GM21390 (cell line): ENCODE data around the gene DAB2IP.

Experiments
- ATAC-seq: cut with Tn5 transposase; IDR thresholded peaks from one replicate; pipeline ENCODE4 v1.9.1; 2021; ENCODE audit not compliant: unreplicated experiment

DAB2IP gene

DNA sequence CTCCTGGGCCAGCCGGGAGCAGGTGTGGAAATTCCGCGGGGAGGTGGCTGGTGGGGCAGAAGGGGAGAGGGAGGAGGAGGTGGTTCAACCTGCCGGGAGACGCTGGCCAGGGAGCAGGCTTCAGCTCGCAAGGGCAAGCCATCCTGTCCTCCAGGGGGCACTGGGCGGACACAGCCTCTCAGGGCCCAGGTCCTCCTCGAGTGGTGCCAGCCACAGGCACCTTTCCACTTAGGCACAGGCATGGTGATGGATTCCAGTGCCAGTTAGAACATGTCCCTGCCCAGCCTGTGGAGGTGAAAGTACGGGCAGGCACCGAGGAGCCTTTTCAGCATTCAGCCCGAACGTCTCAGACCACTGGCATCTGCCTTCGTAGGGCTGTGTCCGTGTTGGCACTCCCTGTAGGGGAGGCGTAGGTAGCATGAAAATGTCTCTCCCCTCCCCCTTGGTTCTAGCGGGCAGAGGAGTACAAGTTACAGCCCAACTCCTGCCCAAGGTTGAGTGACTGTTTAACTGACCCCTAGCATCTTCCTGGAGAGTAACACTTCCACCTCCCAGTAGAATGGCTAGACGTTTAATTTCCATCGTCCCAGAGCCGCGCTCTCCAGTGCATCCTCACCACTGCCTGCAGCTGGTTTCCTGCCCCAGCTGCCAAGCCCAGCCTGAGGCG is 48.9 kb downstream of the DAB2IP start:
- no peak for ATAC-seq

DNA sequence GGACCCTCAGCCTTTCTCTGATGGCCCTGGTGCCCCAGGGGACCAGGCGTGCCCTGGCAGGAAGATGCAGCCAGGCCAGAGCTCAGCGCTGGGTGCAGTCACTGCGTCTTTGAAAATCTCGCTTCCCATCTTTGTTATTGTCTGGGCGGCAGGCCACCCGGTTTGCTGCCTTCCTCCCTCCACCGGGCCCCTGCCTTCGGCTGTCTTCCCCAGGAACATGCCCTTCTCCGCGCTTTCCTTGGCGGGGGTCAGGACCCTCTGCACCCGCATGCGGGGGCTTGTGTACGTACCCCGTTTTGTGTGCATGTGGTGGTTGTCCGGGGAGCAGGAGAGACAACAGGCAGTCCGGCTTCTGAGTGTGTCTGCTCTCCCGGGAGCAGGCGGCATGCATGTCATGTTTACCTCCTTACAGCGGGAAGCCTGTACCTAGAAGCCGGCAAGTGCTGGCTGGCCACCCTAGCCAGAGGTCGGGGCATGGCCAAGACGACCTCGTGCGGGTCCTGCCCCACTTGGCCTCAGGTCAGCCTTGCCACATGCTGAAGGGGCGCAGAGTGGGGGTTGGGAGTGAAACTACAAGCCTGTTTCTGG is 49.5 kb downstream of the DAB2IP start:
- no peak for ATAC-seq

DNA sequence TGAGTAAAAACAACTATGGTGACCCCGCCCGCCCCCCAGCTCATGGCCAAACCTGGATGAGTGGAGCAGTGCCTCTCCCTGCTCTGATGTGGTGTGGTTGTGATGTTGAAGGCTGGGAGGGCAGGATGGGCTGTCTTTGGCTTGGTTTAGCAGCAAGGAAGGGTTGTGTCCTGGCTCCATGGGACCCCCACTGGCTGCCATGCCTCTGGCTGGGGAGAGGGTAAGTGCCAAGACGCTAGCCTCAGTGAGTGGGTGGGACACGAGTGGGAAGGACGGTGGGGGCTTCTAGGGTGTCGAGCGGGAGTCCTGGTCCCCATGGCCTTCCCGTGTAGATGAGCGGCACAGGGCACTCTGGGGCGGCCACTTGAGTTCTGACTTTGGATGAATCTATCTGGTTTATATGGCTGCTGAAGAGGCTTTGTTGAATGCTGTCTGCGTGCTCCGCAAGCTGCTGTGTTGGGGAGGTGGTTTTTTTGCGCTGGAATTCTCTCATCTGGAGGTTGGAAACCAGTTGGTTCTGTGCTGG is 50.4 kb downstream of the DAB2IP start:
- ATAC-seq, result no peak

DNA sequence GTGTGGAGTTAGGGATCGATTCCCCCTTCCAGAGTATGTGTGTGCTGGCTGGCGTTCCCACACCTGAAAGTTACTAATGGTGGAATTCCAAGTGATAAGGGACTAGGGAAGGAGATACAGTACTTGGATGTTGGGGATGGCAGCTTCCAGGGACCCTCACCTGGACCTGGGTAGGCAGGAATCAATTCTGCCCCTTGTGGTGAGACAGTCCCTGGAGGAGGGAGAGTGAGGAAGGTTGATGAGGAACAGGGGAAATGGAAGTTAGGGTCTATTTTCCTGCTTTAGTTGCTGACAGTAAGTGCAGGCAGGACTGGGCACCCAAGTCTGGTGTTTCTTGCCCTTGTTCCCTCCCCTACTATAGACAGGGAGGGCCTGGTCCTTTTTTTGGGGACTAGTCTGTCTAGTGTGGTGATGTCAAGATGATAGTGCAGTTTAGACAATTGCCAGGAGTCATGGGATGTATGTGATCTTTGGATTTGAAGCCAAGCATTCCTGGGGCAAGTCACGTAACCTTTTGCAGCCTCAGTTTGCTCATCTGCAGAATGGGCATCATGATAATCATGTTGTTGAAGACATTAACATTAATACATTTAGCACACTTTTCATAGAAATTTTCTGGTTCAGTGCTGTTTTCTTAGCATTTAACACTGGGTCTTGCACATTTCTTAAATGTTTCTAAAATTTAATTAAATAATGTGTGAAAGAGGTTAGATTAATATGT is 51.7 kb downstream of the DAB2IP start:
- ATAC-seq, result no peak

DNA sequence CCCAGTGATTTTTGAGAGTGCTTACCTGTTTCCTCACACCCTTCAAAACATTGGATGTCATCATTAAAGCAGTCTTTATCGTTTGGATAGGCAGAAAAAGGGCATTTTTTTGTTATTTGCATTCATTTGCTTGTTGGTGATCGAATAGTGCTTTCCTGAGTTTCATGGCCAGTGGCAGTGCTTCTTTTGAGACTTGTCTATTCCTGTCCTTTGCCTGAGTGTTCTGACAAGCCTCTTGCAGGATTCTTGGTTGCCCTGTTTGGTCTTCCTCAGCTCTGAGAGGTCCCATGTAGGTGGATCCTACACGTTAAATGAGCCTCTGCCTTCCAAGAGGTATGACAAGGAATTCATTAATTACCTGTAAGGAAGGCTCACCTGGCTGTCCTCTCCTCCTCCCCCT is 52.8 kb downstream of the DAB2IP start:
- ATAC-seq, result no peak

DNA sequence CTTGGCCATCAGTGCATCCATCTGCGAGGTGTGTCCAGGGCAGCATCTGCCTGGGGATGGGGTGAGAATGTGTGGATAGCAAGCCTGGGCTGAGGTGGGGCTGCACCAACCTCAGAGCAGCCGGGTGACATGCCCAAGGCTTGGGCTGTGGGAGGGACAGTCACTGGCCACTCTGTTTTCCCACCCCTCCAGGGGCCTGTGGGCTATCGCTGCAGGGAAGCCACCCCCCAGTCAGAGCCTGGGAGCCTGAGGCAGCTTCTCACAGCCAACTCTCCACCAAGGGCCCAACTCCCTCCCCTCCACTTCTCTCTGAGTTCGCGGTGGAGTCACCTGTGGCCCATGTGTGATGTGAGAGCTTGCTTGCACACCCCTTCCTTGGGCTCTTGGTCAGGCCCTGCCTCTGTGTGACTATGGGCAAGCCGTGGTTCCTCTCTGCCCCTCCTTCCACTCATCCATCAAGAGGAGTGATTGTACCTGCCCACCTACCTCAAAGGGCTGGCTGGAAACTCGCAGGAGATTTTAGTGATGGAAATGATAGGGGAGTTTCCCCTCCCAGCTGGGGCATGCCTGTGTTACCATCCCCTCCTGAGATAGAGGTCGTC is 54.8 kb downstream of the DAB2IP start:
- ATAC-seq, result no peak

DNA sequence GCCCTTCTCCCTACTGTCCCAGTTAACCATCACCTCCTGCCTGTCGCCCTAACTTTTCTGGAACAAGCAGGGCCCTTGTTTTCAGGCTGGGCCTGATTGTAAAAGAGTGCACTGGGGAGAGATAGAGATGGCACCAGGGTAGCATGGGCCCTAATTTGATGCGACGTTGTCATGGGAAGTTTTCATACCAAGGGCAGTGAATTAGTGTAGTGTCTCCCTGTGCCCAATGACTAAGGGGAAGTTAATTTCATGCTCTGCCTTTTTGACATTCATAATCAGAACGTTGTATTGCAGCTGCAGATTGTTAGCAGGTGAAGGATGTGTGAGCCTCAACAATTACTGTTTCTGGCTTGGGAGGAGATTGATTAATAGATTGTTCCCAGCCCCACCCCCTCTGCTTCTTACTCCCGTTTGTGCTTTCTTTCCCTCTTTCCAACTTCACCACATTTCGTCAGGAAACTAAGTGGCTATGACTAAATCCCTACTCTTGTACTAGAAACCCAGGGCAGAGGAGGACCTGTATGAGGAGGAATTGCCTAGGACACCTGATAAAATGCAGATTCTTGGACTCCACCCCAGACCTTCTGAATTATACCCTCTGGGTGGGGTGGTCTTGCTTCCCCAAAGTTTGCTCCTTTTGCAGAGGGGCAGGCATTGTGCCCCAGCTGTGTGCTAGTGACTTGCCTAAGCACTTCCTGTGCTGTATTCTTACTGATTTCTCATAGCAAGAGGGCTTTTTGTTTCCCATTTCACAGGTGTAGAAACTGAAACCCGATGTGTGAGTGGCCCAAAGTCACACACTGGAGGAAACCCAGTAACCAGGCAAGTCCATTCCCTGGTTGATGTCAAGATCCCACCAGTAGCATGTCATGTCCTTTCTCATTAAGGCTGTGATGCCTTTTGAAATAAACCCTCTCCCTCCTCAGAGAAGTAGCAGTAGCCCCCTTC is 56.3 kb downstream of the DAB2IP start:
- peak; percentile 98 for ATAC-seq

DNA sequence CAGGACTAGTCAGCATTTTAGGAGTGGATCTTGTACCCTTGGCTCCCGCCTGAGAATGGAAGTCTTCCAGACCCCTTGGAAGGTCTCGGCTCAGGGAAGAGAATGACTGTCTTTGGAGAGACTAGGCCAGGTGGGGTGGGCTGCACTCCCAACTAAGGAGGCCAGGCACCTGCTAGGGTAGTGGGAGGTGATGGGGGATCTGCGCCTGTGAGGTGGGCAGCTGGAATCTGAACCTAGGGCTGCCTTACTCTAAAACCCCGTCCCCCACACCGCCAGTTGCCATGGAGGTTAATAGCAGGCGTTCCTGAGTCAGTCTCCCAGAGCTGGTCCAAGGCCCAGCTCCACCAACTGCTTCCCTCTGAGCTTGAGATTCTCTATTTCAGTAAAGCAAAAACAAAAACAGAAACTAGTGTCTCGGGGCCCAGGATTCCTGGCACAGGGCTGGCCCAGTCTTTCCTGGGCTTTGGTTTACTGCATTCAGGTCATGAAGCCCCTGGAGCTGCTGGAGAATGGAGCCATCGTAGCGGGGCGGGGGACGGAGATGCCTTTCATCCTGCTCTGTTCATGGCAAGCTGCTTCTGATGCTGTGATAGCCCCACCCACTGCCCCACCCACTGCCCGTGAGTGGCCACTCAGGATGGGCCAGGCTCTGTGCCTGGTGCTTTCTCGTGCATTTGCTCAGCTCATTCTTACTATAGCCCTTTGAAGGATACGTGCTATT is 57.5 kb downstream of the DAB2IP start:
- ATAC-seq, result no peak

DNA sequence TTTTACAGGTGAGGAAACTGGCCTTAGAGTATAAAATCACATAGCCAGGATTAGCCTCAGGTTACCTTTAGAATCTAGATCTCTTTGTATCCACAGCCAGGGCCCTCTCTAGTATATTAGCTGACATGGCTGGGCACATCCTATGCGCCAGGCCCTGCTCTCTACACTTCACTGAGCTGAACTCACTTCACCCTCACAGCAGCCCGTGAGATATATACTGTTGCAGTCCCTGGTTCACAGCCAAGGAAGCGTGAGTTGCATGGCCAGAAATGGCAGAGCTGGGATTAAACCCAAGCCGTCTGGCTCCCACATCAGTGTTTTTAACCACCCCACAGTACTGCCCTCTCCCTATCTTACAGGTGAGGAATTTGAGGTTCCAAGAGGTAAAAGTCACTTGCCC is 58.4 kb downstream of the DAB2IP start:
- ATAC-seq, result no peak

DNA sequence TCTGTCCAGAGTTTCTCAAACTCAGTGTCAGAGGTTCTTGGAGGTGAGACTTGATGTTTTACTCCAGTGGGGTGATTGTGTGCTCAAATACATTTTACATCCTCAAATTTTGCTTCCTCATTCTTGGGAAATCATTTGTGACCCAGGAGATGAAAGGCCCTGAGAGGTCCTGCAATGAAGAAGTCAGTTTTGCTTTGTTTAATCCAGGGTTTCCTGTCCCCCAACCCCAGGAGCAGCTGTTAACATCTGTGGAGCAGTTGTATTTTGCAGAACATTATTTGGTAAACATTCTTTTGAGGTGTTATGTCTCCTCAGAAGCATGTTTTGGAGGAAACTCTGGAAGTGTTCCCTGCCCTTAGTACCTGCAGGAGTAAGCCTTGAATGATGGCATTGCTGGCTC is 59.8 kb downstream of the DAB2IP start:
- ATAC-seq, result no peak

DNA sequence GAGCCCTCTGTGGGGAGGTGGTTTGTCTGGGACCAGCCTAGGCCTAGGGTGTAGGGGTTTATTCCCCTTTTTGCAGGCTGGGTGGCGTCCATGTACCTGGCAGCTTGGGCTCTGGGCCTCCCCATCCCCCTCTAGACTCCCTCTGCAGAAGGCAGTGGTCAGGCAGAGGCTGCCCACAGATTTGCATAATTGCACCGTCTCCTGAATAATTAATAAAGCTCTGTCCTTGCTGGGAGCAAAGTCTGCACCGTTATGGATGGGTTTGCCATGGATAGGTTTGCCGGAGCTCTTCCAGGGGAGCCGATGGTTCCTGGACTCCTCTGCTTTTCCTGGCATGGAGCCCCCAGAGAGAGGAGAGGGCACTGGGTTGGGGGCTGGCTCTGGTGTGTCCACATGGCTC is 60.4 kb downstream of the DAB2IP start:
- ATAC-seq, result no peak

DNA sequence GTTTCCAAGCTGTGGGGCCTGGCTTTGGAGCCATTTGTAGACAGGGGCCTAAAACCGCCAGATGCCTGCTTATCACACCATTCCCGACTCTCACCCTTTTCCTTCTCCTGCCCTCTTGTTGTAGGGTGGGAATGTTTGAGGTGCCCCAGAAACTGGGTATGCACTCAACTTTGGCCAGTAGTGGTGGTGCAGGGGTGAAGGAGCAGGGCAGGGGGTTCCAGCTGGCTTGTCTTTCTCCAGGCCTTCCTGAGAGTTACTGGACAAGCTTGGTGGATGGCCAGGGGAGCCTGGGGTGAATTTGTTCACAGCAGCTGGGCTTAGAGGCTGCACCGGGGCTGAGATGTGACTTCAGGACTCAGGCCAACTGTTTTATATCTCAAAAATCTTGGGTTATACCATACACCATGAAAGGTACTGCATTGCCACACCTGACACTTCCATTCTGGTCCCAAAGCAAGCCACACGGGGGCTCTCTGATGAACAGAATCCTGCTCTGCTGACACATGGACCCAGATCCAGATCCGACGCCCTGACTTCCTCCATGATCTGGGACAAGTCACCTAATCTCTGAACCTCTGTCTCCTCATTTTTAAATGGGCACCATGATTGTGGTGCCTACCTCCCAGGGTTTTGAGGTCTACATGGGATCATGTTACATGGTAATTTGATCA is 62.1 kb downstream of the DAB2IP start:
- no peak for ATAC-seq

DNA sequence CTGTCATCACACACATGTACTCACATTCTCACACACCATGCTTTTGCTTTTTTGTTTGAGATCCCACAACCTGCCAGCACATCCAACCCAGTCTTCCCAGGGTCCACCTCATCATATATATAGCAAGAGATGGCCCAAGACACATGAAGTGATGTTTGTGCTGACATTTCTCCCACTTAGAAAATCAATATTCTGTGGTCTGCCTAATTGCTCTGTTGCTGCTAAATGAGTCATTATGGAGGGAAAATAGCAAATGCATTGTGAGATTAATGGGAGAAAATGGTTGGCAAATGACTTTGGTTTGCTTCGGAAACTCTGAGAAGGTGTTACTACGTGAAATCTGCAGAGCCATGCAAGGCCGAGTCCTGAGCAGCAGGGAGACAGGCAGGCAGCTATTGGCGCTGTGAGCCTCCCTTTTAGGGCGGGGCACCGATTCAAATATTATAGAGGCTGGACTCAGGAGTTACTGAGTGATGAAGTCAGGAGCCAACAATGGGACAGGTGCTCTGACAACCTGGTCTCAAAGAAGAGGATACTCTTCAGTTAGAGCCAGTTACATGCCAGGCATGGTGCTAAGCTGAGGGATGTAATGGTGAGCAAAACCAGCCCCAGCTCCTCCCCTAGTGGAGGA is 62.8 kb downstream of the DAB2IP start:
- no peak for ATAC-seq

DNA sequence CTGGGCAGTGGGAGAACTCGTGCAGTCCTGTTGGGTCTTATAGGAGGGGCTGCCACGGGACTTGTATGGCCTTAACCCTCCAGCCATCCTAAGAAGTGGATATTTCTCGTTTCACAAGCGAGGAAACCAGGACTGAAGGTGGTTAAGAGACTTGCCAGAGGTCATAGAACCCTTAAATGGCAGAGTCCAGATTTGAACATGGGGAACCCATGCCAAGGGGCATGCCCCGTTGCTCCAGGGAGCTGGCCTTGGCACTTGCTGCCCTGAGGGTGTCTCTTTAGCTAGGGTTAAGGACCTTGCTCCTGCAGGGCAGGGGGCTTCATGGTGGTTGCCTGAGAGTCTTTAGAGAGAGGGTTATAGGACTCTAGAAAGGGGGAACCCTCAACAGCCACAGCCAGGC is 63.4 kb downstream of the DAB2IP start:
- ATAC-seq, result no peak

DNA sequence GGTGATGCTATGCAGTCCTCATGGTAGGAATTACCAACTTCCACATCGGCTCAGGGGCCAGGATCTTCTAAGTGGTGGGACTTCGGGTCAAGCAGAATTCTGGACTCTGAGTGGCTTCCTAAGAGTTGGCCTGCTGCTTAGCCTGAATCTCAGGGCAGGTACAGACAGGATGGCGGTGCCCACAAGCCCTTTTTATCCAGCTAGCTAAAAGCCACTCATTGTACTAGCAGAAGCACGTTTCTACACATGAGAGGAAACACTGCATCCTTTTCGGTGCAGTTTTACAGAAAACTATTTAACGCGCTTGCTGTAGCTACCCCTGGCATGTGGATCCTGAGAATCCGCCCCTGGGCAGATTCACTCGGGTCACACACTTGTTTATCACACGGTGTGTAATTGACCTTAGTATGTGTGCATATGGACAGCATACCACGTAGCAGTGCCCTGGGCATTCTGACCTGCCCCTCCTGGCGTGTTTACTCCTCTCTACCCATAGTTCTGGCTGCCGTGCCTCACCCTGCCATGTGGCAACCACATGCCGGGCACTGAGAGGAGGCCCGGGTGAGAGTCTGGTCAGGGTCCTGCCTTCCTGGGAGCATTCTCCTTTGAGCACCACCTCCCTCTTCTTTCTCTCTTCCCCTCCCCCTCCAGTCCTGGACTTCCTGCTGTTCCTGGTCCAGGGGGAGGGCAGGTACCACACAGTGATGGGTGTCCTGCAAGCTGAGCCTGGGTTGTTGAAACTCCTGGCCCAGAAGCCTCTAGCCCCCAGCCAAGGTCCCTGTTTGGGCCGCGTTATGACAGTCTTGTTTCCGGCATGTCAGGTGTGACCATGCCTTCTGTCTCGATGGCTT is 65.9 kb downstream of the DAB2IP start:
- ATAC-seq, result no peak

DNA sequence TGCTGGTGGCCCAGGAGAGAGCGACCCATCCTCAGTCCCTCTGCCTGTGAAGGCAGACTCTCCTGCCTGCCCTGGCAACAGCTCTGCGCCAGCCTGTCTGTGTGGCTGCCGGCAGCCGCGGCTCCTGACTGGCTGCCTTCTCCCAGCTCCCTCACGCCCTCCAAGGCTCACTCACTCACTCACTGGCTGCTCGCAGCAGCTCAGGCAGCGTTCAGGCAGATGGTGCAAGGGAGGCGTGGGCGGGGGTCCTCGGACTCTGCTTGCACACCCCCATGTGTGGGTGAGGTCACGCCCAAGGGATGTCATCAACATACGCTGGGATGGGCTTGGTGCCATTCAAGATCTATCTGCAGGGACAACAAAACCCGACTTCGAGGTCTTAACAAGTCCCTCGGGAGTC is 66.7 kb downstream of the DAB2IP start:
- no peak for ATAC-seq

DNA sequence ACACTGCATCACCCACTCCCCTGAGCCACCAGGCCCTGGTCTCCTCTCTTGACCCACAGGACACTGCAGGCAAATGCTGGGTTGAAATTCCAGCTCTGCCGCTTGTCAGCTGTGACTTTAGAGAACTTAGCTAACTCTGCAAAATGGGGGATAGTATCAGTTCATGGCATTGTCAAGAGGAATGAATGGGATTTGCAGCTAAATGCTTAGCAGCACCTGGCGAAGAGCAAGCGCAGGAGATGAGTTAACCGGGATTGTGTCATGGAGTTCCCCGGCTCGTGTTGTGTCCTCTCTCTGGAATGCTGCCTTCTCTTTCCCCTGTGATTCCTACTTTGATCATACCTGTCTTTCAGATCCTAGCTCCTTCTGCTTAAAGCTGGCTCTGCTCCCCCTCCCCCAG is 67.1 kb downstream of the DAB2IP start:
- no peak for ATAC-seq
